SU-DHL-6 (cell line): Measurements from ENCODE around the gene PICALM.

Experiments
- CTCF ChIP-seq: fragments of 200-600 bp; sonication (generic); IDR thresholded peaks from one replicate; pipeline ENCODE4 v1.5.1; 2017; ENCODE audit warnings: antibody characterized with exemption, mild to moderate bottlenecking, low read length, moderate library complexity; ENCODE audit not compliant: insufficient read depth, poor library complexity, severe bottlenecking
- EZH2phosphoT487 ChIP-seq: fragments of 200-600 bp; sonication (generic), shearing (Covaris generic); conservative IDR thresholded peaks from 2 replicates; pipeline ENCODE4 v1.6.1; 2018; ENCODE audit warnings: mild to moderate bottlenecking, antibody characterized with exemption, low read length, moderate library complexity, mixed read lengths

- TF ChIP-seq CTCF (no peak), EZH2phosphoT487 (no peak)
These were observed 33.1 kb upstream of the PICALM start for GRCh38 chr11:86101941-86102407.
